ENCODE measurements around the gene PRKCA.

- no peak for TF ChIP-seq POLR2A (IDR thresholded peaks at IDR 0.05; ENCODE audit: low read length)
- TF ChIP-seq CTCF (IDR thresholded peaks at IDR 0.05): no peak
- no peak for TF ChIP-seq RNF2 (IDR thresholded peaks at IDR 0.05; ENCODE audit: borderline replicate concordance, low read depth)
- TF ChIP-seq CHD2 (IDR thresholded peaks at IDR 0.05; ENCODE audit: low read length, partially characterized antibody): no peak
- TF ChIP-seq EHMT2 (IDR thresholded peaks at IDR 0.05; ENCODE audit: low read depth): no peak
- TF ChIP-seq USF2 (IDR thresholded peaks at IDR 0.05): no peak
These were observed 46.3 kb downstream of the PRKCA start for GRCh38 chr17:66348584-66349165.
